Activated T-cell treated with anti-CD3 and anti-CD28 coated beads, Interleukin-2, amount 50 U/mL, for 24 hours (primary cell): ENCODE data around the gene UBASH3A.

Source experiments
- DNase-seq: peaks from one replicate; pipeline ENCODE4 v3.0.0-alpha.2; 2020
- H3K27ac Mint-ChIP-seq: 2 replicates; pipeline ENCODE4 v1.8.0; 2020; ENCODE audit warnings: mild to moderate bottlenecking, mixed read lengths
- H3K27me3 Mint-ChIP-seq: 2 replicates; pipeline ENCODE4 v1.8.0; 2020; ENCODE audit warnings: mixed read lengths
- H3K36me3 Mint-ChIP-seq: 2 replicates; pipeline ENCODE4 v1.8.0; 2020; ENCODE audit warnings: low read depth, mixed read lengths
- H3K4me1 Mint-ChIP-seq: 2 replicates; pipeline ENCODE4 v1.8.0; 2020; ENCODE audit warnings: low read depth, mixed read lengths
- H3K4me3 Mint-ChIP-seq: 2 replicates; pipeline ENCODE4 v1.8.0; 2020; ENCODE audit warnings: mild to moderate bottlenecking, moderate library complexity, mixed read lengths
- H3K9me3 Mint-ChIP-seq: 2 replicates; pipeline ENCODE4 v1.8.0; 2020; ENCODE audit warnings: mixed read lengths

UBASH3A gene

GRCh38 chr21:42484966-42485365 lies 81.3 kb downstream of the UBASH3A start:
- no peaks in the 10 kb centered on the region for H3K9me3 Mint-ChIP-seq
- peaks cover under 1% of the 10 kb centered on the region for H3K4me1 Mint-ChIP-seq
- H3K4me3 Mint-ChIP-seq: no peak overlapping the region
- DNase-seq: no peak
- H3K27me3 Mint-ChIP-seq: peaks cover 4% of the 10 kb centered on the region
- H3K36me3 Mint-ChIP-seq: no peaks in the 10 kb centered on the region
- H3K27ac Mint-ChIP-seq: no peak overlapping the region

GRCh38 chr21:42486072-42486471 lies 82.4 kb downstream of the UBASH3A start:
- Mint-ChIP-seq H3K36me3 (no peaks in the 10 kb centered on the region), H3K4me3 (no peak overlapping the region), H3K27me3 (peaks cover 4% of the 10 kb centered on the region), H3K27ac (no peak overlapping the region), H3K4me1 (no peaks in the 10 kb centered on the region), H3K9me3 (no peaks in the 10 kb centered on the region)
- no peak for DNase-seq

GRCh38 chr21:42486531-42486930 lies 82.8 kb downstream of the UBASH3A start:
- peaks cover 4% of the 10 kb centered on the region for H3K27me3 Mint-ChIP-seq

GRCh38 chr21:42489006-42489563 lies 85.4 kb downstream of the UBASH3A start:
- Mint-ChIP-seq H3K27me3 (peaks cover 4% of the 10 kb centered on the region), H3K4me3 (no peak overlapping the region), H3K4me1 (peaks cover 3% of the 10 kb centered on the region), H3K9me3 (no peaks in the 10 kb centered on the region), H3K27ac (no peak overlapping the region), H3K36me3 (no peaks in the 10 kb centered on the region)
- no peak for DNase-seq

More at GRCh38 chr21:42486531-42486930, 82.8 kb downstream of the UBASH3A start:
- Mint-ChIP-seq H3K4me1 (no peaks in the 10 kb centered on the region), H3K9me3 (no peaks in the 10 kb centered on the region), H3K27ac (no peak overlapping the region), H3K36me3 (no peaks in the 10 kb centered on the region), H3K4me3 (no peak overlapping the region)
- no peak for DNase-seq

- no peaks in the 10 kb centered on the region for H3K36me3 Mint-ChIP-seq
- no peak overlapping the region for H3K4me3 Mint-ChIP-seq
- no peak overlapping the region for H3K27ac Mint-ChIP-seq
- peaks cover 3% of the 10 kb centered on the region for H3K4me1 Mint-ChIP-seq
- H3K9me3 Mint-ChIP-seq: no peaks in the 10 kb centered on the region
- no peak for DNase-seq
- peaks cover 4% of the 10 kb centered on the region for H3K27me3 Mint-ChIP-seq
Observed at GRCh38 chr21:42489991-42490390, 86.3 kb downstream of the UBASH3A start.

GRCh38 chr21:42490720-42491119 lies 87.0 kb downstream of the UBASH3A start:
- Mint-ChIP-seq H3K27me3 (peaks cover 4% of the 10 kb centered on the region), H3K4me1 (peaks cover 7% of the 10 kb centered on the region), H3K9me3 (no peaks in the 10 kb centered on the region), H3K4me3 (no peak overlapping the region), H3K27ac (no peak overlapping the region), H3K36me3 (no peaks in the 10 kb centered on the region)
- no peak for DNase-seq

- no peak for DNase-seq
- no peak overlapping the region for H3K27ac Mint-ChIP-seq
Observed at GRCh38 chr21:42491328-42491727, 87.6 kb downstream of the UBASH3A start.

GRCh38 chr21:42492201-42492600 lies 88.5 kb downstream of the UBASH3A start:
- Mint-ChIP-seq H3K9me3 (no peaks in the 10 kb centered on the region), H3K27me3 (peaks cover under 1% of the 10 kb centered on the region), H3K27ac (no peak overlapping the region), H3K4me1 (peaks cover 19% of the 10 kb centered on the region), H3K36me3 (no peaks in the 10 kb centered on the region), H3K4me3 (no peak overlapping the region)
- no peak for DNase-seq

More at GRCh38 chr21:42491328-42491727, 87.6 kb downstream of the UBASH3A start:
- no peaks in the 10 kb centered on the region for H3K36me3 Mint-ChIP-seq
- no peak overlapping the region for H3K4me3 Mint-ChIP-seq
- H3K9me3 Mint-ChIP-seq: no peaks in the 10 kb centered on the region
- peaks cover 11% of the 10 kb centered on the region for H3K4me1 Mint-ChIP-seq
- H3K27me3 Mint-ChIP-seq: peaks cover 4% of the 10 kb centered on the region

- Mint-ChIP-seq H3K4me1 (peaks cover 20% of the 10 kb centered on the region), H3K27ac (no peak overlapping the region), H3K27me3 (no peaks in the 10 kb centered on the region), H3K9me3 (no peaks in the 10 kb centered on the region), H3K4me3 (no peak overlapping the region), H3K36me3 (no peaks in the 10 kb centered on the region)
- no peak for DNase-seq
Observed at GRCh38 chr21:42493109-42494060, 89.7 kb downstream of the UBASH3A start.

GRCh38 chr21:42495027-42495426 lies 91.3 kb downstream of the UBASH3A start:
- peaks cover 20% of the 10 kb centered on the region for H3K4me1 Mint-ChIP-seq
- no peaks in the 10 kb centered on the region for H3K9me3 Mint-ChIP-seq
- H3K27me3 Mint-ChIP-seq: no peaks in the 10 kb centered on the region
- no peak overlapping the region for H3K27ac Mint-ChIP-seq
- no peak for DNase-seq
- H3K36me3 Mint-ChIP-seq: no peaks in the 10 kb centered on the region
- H3K4me3 Mint-ChIP-seq: no peak overlapping the region

GRCh38 chr21:42495765-42496119 lies 92.0 kb downstream of the UBASH3A start:
- Mint-ChIP-seq H3K36me3 (no peaks in the 10 kb centered on the region), H3K4me3 (peak overlapping the region; percentile 87), H3K27ac (peak overlapping the region; percentile 88), H3K9me3 (no peaks in the 10 kb centered on the region), H3K4me1 (peaks cover 20% of the 10 kb centered on the region), H3K27me3 (no peaks in the 10 kb centered on the region)
- DNase-seq: no peak

GRCh38 chr21:42496120-42496838 lies 92.6 kb downstream of the UBASH3A start, which contains the start of gene RSPH1:
TSS of gene RSPH1 (minus strand) at chr21:42496224. CDS start at chr21:42496186, 38 bp downstream.
- H3K27ac Mint-ChIP-seq: peak within 1 kb of the TSS; percentile 88
- peak; percentile 99 for DNase-seq
- peak within 1 kb of the TSS; percentile 87 for H3K4me3 Mint-ChIP-seq
- no peaks in the 10 kb centered on the region for H3K27me3 Mint-ChIP-seq
- H3K36me3 Mint-ChIP-seq: no peaks in the 10 kb centered on the region
- H3K9me3 Mint-ChIP-seq: no peaks in the 10 kb centered on the region
- H3K4me1 Mint-ChIP-seq: peaks cover 20% of the 10 kb centered on the region

- DNase-seq: no peak
- peak overlapping the region; percentile 87 for H3K4me3 Mint-ChIP-seq
- H3K9me3 Mint-ChIP-seq: no peaks in the 10 kb centered on the region
- peak overlapping the region; percentile 88 for H3K27ac Mint-ChIP-seq
- H3K27me3 Mint-ChIP-seq: no peaks in the 10 kb centered on the region
- H3K4me1 Mint-ChIP-seq: peaks cover 20% of the 10 kb centered on the region
- H3K36me3 Mint-ChIP-seq: no peaks in the 10 kb centered on the region
Observed at GRCh38 chr21:42496839-42497202, 93.1 kb downstream of the UBASH3A start.
